CD4-positive, alpha-beta T cell treated with Interleukin-10 for 1 hour (primary cell): ENCODE results near the gene CALHM3.
A peak's percentile ranks its signal among the peaks of the same experiment; 100 is the strongest.

Experiments
- DNase-seq: peaks from one replicate; pipeline ENCODE4 v3.0.0-alpha.2; 2020

CALHM3 gene

DNA sequence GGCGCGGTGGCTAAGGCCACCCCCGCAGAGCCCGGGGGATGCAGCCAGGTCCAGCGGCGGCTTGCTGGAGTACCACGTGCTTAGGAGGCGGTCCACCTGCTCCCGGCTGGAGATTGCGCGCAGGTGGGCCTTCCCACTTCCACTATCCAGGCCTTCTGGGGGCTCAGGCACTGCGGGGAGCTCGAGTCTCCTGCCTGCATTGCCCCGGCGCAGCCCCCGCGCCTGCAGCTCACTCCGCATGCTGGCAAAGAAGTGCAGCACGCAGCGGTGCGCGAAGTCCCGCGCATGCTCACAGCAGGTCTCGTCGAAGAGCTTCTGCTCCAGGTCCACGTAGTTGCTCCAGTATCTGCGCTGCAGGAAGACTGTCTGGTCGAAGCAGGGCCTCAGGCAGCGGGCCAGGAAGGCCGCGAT is 5.8 kb downstream of the CALHM3 start:
- no peak for DNase-seq

- no peak for DNase-seq
Measured at GRCh38 chr10:103472005-103472404, 7.0 kb downstream of the CALHM3 start.

DNA sequence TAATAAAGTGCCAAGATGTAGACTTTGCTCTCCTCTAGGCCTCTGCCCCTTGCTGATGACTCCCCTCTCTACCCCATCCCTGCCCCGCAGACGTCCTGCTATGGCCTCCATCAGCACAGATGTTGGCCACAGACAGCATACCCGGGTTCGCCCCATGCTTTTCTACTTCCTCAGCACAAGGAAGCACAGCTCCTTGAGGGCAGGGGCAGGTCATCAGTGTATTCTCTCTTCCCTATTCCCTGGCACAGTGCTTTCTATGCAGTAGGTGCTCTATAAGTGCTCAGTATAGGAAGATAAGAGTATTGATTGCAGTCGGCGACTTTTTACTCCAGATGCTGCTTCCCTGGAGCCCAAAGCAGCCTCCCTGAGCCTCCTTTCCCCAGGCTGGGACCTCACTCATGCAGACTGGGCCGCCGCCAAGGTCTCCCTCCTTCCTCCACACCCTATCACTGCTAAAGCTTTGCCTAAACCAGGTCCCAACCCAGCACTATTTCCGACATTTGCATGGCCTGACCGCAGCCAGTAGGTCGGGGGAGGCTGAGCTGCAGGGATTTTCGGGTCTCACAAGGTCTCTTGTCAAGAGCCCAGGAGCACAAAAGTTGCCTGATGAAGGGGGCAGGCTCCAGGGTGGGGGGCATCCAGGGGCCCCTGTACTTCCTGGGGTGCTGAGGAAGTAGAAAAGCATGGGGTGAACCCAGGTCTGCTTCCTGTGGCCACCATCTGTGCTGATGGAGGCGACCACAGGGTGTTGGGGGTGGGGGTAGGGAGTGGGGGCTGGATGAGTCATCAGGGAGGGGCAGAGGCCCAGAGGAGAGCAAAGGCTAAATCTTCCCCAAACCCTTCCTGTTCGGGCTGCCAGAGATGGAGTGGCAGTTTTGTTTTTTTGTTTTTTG is 8.0 kb downstream of the CALHM3 start:
- DNase-seq = peak; percentile 82

DNA sequence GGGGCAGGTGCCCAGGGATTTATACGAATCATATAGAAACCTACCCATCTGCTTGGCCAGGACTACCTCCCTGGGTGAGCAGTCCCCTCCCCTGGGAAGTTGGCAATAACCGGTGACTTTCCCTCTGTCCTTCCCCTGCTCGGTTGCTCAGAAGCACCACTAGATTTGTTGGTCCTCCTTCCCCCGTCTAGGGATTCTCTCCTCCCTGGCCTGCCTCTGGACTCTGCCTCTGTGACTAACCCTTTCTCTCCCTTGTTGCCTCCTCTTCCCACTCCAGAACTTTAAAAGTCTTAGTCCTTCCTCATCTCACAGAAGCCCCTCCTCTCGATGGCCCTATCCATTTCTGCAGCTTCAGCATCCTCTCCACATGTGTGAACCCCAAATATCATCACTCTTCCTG is 9.8 kb downstream of the CALHM3 start:
- DNase-seq = no peak

- DNase-seq = no peak
Measured at GRCh38 chr10:103467406-103467805, 11.6 kb downstream of the CALHM3 start.

- DNase-seq = no peak
Measured at GRCh38 chr10:103466734-103467133, 12.3 kb downstream of the CALHM3 start.

GRCh38 chr10:103465411-103466179 is 13.4 kb downstream of the CALHM3 start:
- no peak for DNase-seq

DNA sequence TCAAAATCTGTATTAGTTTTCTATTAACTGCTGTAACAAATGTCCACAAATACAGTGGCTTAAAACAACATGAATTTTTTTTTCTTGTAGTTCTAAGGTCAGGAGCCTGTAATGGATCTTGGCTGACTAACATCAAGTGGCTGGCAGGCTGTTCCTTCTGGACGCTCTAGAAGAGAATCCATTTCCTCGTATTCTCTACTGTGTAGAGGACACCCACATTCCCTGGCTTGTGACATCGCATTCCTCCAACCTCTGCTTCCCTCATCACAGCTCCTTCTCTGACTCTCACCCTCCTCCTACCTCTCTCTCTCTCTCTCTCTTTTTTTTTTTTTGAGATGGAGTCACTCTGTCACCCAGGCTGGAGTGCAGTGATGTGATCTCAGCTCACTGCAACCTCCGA is 15.5 kb downstream of the CALHM3 start:
- DNase-seq = no peak

DNA sequence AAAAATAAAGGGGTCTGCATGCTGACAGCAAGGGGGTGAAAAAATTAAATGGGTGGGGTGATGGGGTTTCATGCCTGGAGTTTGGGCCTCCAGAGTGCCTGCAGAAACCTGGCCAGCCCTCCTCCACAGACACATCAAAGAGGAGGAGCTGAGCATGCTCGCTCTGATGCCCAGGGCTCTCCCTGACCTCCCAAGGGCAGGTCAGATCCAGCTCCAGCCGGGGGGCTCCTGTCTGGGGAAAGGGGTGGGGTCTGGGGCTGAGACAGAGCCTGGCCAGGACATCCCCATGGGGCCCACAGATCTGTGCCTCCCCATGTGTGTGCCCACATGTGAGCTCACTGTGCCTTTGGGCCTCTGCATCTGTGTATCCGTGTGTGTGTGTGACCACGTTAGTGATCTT is 19.4 kb downstream of the CALHM3 start:
- no peak for DNase-seq

- DNase-seq = no peak
Measured at GRCh38 chr10:103458720-103459119, 20.3 kb downstream of the CALHM3 start, which contains the start of gene CALHM1. Gene CALHM1, minus strand, starts transcription at chr10:103458900. Its CDS starts 149 bp downstream, at chr10:103458751.

DNA sequence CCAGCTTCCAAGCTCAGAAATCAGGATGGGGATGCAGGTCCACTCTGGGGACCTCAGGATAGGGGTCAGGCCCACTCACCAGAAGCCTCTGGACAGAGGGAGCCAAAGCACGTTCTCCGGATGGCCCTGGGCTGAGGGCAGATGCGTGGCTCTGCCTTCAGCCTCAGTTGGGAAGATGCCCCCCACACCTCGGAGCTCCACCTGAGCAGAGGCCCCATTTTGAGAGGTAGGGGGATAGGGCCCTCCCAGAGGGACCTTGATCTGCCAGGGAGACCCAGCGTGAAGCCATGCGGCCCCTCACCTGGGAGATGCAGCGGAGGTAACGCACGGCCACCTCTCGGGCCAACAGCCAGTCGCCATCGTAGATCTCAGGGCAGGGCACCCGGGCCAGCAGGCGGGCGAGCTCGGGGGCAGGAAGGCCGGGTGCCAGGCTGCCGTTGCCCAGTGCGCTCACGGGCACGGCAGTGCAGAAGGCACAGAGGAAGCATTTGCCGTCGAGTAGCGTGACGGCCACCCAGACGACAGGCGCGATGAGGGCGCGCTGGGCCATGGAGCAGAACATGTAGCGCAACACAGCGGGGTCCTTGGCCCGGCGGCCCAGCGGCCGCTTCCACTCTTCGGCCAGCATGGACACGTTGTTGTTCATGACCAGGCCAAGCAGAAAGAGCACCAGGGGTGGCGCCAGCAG is 21.0 kb downstream of the CALHM3 start:
- no peak for DNase-seq

GRCh38 chr10:103457176-103457712 is 21.8 kb downstream of the CALHM3 start:
- DNase-seq = no peak

DNA sequence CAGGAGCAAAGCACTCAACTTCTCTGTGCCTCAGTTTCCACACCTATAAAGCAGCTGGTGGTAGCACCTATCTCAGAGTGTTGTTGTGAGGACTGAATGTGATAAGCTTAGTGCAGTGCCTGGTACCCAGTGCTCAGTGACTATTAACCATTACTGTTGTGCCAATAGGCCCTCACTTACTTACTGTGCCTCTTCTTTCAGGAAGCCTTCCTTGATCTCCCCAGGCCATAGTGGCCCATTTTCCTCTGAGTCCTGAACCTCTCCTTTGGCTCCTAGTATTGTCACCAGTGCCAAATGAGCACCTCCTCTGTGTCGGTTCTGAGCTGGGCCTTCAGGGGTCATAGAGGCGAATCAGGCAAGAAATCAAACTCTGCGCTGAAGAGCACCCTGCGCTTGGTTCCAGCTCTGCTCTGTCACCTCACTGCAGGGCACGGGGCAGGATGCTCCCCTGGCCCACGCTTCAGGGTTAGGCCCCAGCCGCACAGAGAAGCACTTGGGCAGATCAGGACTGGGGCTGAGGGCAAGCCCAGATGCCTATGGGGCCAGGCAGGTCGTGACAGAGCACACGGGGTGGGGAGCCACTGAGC is 22.9 kb downstream of the CALHM3 start:
- no peak for DNase-seq

DNA sequence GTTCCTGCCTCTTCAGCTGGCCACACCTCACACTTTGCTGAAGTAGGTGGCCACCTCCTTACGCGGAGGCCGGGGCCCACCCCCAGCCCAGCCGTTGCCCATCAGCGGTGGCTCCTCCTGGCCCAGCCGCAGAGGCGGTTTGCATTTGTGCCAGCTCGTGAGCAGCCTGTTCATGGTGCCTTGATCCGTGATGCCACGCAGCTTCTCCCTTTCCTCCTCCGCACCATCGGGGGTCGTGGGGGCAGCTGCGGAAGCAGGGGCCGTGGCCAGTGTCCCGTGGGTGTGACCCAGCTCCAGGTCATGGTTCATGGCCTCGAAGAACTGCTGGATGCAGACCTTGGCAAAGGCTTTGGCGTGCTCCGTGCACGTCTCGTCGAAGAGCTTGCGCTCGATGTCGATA is 23.8 kb downstream of the CALHM3 start:
- DNase-seq = no peak

DNA sequence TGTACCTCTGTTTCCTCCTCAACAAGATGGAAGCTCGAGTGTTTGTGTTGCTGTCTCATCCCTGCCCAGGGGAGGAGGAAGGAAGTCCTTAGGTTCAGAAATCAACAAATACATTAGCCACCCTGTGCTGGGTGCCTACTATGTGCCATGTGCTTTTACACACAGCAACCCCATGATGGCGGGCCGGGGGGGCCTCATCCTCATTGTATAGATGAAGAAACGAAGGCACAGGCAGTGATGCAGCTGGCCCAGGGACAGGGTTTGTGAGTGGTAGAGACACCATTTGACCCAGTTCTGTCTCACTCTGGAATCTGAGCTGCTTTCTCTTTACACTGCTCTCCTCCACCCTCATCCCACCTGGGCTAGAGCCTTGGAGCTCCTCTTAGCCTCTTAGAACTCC is 25.0 kb downstream of the CALHM3 start:
- DNase-seq = no peak

DNA sequence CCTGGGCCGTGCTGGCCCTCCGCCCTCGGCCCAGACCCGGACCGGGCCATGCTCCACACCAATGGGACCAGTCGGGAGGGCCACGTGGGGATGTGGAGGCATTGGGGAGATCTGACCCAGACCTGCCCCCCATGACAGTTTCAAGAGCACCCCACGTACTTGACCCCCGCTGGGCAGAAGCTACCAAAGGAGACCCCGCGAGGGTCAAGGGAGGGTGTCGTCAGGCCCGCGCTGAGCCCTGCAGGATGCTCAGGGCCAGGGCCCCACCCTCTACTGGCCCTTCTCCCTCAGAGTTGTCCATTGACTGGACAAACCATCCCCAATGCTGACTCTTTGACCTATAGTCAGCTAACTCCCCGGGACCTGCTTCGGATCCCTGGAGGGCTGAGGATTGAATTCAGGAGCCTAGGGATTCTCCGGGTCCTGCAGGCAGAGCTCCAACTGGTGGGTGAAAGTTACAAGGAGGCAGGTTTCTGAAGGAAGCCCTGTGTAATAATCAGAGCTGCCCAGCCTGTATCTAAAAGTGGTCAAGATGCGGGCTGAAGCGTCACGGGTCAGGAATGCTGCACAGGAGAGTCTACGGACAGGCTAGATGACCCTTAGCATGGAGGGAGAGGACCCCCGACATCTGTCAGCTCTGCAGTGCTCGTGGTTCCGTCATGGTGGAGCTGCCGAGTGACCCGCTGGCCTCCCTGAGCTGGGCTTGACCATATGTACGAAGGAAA is 26.4 kb downstream of the CALHM3 start:
- no peak for DNase-seq

DNA sequence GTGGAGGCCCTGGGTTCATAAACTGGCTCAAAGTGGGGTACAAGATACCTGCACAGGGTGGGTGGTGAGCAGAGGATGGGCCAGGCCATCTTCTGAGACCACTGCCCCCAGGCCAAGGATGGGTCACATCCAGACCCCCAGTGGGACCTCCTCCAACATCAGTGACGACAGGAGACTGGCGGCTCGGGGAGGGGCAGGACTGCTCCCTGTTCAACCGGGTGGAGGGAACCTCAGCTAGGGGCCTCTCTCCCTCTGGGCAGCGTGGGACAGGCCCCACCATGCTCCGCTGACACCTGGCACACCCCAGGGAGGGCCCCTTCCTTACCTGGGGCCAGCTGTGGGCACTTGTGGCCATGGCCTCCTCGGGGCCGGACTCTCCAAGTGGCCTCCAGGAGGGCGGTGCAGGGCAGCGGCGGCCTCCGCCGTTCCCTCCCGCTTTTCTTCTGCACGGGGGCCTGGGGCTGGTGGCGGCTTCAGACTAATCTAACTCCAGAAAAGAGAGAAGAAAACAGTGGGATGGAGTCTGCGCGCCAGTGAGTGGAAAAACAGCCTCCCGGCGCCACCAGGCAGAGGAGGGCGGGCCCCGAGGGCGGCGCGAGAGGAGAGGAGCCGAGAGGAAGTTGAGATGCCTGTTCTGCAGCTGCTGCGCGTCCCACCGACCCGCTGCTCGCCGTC is 27.1 kb downstream of the CALHM3 start, which contains the start of gene CALHM2:
CALHM2 (minus strand) TSS at position 540 of the 675 bp plus-strand sequence. CDS start 2,429 bp downstream, outside the sequence.
- DNase-seq = peak; percentile 44

- DNase-seq = peak; percentile 59
Measured at GRCh38 chr10:103451091-103451813, 27.8 kb downstream of the CALHM3 start.

DNA sequence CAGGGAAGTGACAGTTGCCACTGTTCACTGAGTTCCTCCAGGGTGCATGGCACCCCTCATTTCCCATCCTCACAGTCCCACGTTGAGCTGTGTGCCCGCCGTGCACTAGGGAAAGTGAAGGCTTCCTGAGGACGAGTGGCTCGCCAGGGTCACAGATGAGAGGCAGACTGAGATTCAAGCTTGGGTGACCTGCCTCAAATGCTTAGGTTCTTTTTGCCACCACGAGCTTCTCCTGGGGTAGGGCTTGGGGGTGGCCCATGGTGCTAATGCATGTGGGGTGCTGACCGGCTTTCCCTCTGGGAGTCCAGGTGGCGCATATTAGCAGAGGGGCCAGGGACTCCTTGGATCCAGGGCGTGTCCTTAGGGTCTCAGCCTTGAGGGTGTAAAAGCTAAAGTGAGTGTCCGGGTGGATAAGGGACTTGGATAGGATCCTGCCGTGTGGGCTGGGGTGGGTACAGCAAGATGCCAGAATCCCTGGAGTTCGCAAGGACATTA is 28.8 kb downstream of the CALHM3 start:
- DNase-seq = no peak
